Left ventricle myocardium inferior (tissue), 1 donor: ENCODE measurements around the gene CFAP141. TPM values are rescaled to one million over a fixed set of nuclear protein-coding genes. Genes with fewer than 3 reads are reported as not detected.

Experiments used
- DNase-seq: peaks from one replicate; pipeline ENCODE4 v3.0.0-alpha.2; 2020
- H3K27ac ChIP-seq: fragments of 200-600 bp; replicated peaks from 2 replicates; pipeline ENCODE4 v1.8.0; 2021
- H3K27me3 ChIP-seq: fragments of 200-600 bp; 2 replicates; pipeline ENCODE4 v1.8.0; 2021; ENCODE audit warnings: low read depth
- H3K36me3 ChIP-seq: fragments of 200-600 bp; 2 replicates; pipeline ENCODE4 v1.8.0; 2021
- H3K4me1 ChIP-seq: fragments of 200-600 bp; 2 replicates; pipeline ENCODE4 v1.8.0; 2021
- H3K4me3 ChIP-seq: fragments of 200-600 bp; 2 replicates; pipeline ENCODE4 v1.8.0; 2021; ENCODE audit warnings: mild to moderate bottlenecking, moderate library complexity
- H3K9me3 ChIP-seq: fragments of 200-600 bp; replicated peaks from 2 replicates; pipeline ENCODE4 v1.8.0; 2021
- CTCF ChIP-seq: fragments of 200-600 bp; IDR thresholded peaks from 2 replicates; pipeline ENCODE4 v1.8.0; 2021; ENCODE audit warnings: antibody characterized with exemption, mild to moderate bottlenecking, borderline replicate concordance
- intact Hi-C: fragments of 100-400 bp; cut with micrococcal nuclease; formaldehyde crosslinking; loops from one replicate; pipeline ENCODE4 v1.11.0; 2022
- total RNA-seq: library from RNA; stranded (reverse); fragmentation: NEBNext Ultra II Directional; extraction: Animal tissue kit (Norgen Biotek cat#: 25700); gene quantifications from one replicate; pipeline ENCODE4 v1.2.1, GENCODE V29; 2021
- donor health status: DM: no; HTN: yes; CAD: no; lungs with severe emphysema.

CFAP141 gene
- total RNA-seq, 1 donor from 2014 or later = not detected

- peaks cover 85% of the 10 kb centered on the region for H3K4me1 ChIP-seq
- TF ChIP-seq CTCF = no peak
- H3K4me3 ChIP-seq = peak overlapping the region; percentile 12
These were observed 27.0 kb downstream of the CFAP141 start for GRCh38 chr1:154178911-154179811.

GRCh38 chr1:154178013-154178412, 28.1 kb downstream of the CFAP141 start:
- intact Hi-C loops = no loop called here
- DNase-seq = no peak
- no peak for TF ChIP-seq CTCF
- Histone ChIP-seq H3K4me3 (no peak overlapping the region), H3K9me3 (no peaks in the 10 kb centered on the region), H3K4me1 (peaks cover 78% of the 10 kb centered on the region), H3K27ac (peak overlapping the region; percentile 64), H3K27me3 (no peaks in the 10 kb centered on the region), H3K36me3 (peaks cover 29% of the 10 kb centered on the region)

More at GRCh38 chr1:154178911-154179811, 27.0 kb downstream of the CFAP141 start:
- H3K9me3 ChIP-seq = no peaks in the 10 kb centered on the region
- no peaks in the 10 kb centered on the region for H3K27me3 ChIP-seq
- H3K27ac ChIP-seq = peak overlapping the region; percentile 64
- H3K36me3 ChIP-seq = peaks cover 18% of the 10 kb centered on the region
- DNase-seq = no peak
- intact Hi-C loops = no loop called here

DNA sequence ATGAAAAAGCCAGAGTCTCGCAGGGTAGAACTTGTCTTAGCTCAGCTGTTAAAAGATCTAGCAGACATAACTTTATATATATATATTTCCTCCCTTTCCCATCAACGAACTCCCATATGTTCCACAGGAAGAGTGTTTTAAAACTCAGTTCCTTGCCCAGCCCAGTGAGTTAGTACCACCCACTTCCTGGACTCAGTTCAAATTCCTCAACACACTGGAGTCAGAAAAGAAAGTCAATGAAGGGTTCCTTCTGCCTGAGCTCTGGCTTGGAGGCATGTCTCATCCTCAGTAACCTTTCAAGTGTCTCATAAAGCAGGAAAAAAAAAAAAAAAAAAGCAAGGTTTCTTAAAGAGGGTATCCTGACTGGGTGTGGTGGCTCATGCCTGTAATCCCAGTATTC, 29.8 kb downstream of the CFAP141 start:
- no peak for TF ChIP-seq CTCF
- H3K36me3 ChIP-seq = peaks cover 46% of the 10 kb centered on the region
- H3K27me3 ChIP-seq = no peaks in the 10 kb centered on the region
- no peaks in the 10 kb centered on the region for H3K9me3 ChIP-seq
- no peak overlapping the region for H3K4me3 ChIP-seq
- peaks cover 62% of the 10 kb centered on the region for H3K4me1 ChIP-seq
- peak overlapping the region; percentile 77 for H3K27ac ChIP-seq
- intact Hi-C loops = no loop called here
- no peak for DNase-seq

- Histone ChIP-seq H3K9me3 (no peaks in the 10 kb centered on the region), H3K36me3 (peaks cover 62% of the 10 kb centered on the region), H3K27me3 (no peaks in the 10 kb centered on the region), H3K4me3 (no peak overlapping the region), H3K4me1 (peaks cover 45% of the 10 kb centered on the region), H3K27ac (no peak overlapping the region)
- no peak for DNase-seq
- no peak for TF ChIP-seq CTCF
- intact Hi-C loops = no loop called here
These were observed 31.5 kb downstream of the CFAP141 start for GRCh38 chr1:154174654-154175053.

GRCh38 chr1:154171880-154172279, 34.3 kb downstream of the CFAP141 start:
- Histone ChIP-seq H3K27me3 (no peaks in the 10 kb centered on the region), H3K36me3 (peaks cover 90% of the 10 kb centered on the region), H3K4me1 (peaks cover 17% of the 10 kb centered on the region), H3K27ac (no peak overlapping the region), H3K4me3 (no peak overlapping the region), H3K9me3 (no peaks in the 10 kb centered on the region)
- intact Hi-C loops = no loop called here
- no peak for TF ChIP-seq CTCF
- DNase-seq = no peak
